Activated CD4-positive, alpha-beta memory T cell treated with anti-CD3 and anti-CD28 coated beads for 36 hours (primary cell): Measurements from ENCODE around the gene NLRP3. TPM values are rescaled to one million over a fixed set of nuclear protein-coding genes. Genes with fewer than 3 reads are reported as not detected.
A peak's percentile ranks its signal among the peaks of the same experiment; 100 is the strongest.

Source experiments
- CTCF ChIA-PET: fragments of 350-600 bp; sonication (Branson Sonifier 250); formaldehyde crosslinking; loops from one replicate; lab custom pipeline; 2021; ENCODE audit warnings: antibody characterized with exemption, inconsistent platforms; lab: Charles Lee
- POLR2A ChIA-PET: fragments of 350-600 bp; sonication (Branson Sonifier 250); formaldehyde crosslinking; loops from one replicate; lab custom pipeline; 2021; ENCODE audit warnings: antibody characterized with exemption; lab: Charles Lee
- DNase-seq: peaks from one replicate; pipeline ENCODE4 v3.0.0-alpha.2; 2020
- H3K27ac Mint-ChIP-seq: one replicate; pipeline ENCODE4 v1.8.0; 2021; ENCODE audit warnings: mixed read lengths
- H3K27me3 Mint-ChIP-seq: one replicate; pipeline ENCODE4 v1.8.0; 2021; ENCODE audit warnings: mixed read lengths
- H3K36me3 Mint-ChIP-seq: one replicate; pipeline ENCODE4 v1.8.0; 2021; ENCODE audit warnings: mixed read lengths
- H3K4me1 Mint-ChIP-seq: one replicate; pipeline ENCODE4 v1.8.0; 2021; ENCODE audit warnings: low read depth, mixed read lengths
- H3K4me3 Mint-ChIP-seq: one replicate; pipeline ENCODE4 v1.8.0; 2021; ENCODE audit warnings: mild to moderate bottlenecking, mixed read lengths
- H3K9me3 Mint-ChIP-seq: one replicate; pipeline ENCODE4 v1.8.0; 2021; ENCODE audit warnings: mixed read lengths
- intact Hi-C: fragments of 100-400 bp; cut with micrococcal nuclease; formaldehyde crosslinking; loops from one replicate; pipeline ENCODE4 v1.15.1; 2023
- total RNA-seq, 2 experiments: library from RNA; stranded (reverse); gene quantifications; one replicate each; pipeline ENCODE4 v1.2.3, GENCODE V29; 2021

Gene NLRP3
- total RNA-seq, 2 experiments from 2014 or later, result 0.97 to 1.5 TPM

DNA sequence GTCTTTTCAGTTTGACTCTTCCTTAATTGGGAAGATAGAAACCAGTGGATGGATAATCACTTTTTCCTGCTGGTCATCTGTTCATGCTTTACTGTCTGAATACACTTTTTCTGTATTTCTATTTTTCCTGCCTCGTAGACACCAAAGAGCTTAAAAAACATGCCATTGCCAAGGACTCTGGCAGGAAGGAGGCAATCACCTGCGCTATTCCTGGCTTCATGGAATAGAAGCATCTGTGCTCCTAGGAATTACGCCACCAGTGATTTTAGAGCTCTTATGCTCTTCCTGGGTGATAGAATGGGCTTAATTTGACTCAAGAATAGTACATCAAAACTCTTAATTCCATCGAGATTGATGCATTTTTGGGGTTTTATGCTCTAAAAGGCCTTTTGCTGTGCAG is 26.2 kb downstream of the NLRP3 start:
- Mint-ChIP-seq H3K9me3 (no peaks in the 10 kb centered on the region), H3K27me3 (no peaks in the 10 kb centered on the region), H3K4me3 (no peak overlapping the region), H3K27ac (no peak overlapping the region), H3K36me3 (peaks cover 25% of the 10 kb centered on the region), H3K4me1 (peaks cover 10% of the 10 kb centered on the region)
- POLR2A ChIA-PET, result no interaction called here
- intact Hi-C loops, result no loop called here
- DNase-seq, result no peak
- CTCF ChIA-PET, result interaction anchor here (0.6 to 1.6 kb wide), 3 partner anchors 52 to 134 kb away, joined by 3 read pairs; no protein-coding TSS in a partner anchor

DNA sequence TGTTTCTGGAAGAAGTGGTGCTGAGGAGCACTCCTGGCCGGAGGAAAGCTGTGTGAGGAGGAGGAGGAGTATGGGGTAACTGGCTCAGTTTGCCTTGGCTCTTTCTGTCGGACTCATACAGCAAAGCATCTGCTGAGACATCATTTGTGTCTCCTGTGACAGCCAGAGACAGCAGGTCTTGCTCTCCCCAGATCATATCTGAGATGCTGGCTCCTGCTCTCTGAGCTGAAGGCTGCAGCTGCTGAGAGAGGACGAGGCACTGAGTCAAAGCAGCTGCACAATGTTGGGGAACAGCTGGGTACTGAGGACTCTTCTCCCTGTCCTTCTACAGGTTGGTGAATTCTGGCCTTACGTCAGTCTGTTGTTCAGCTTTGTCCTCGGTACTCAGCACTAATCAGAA is 27.7 kb downstream of the NLRP3 start:
- ChIA-PET POLR2A (no interaction called here), CTCF (interaction anchor here (1.5 to 1.6 kb wide), 2 partner anchors 53 to 71 kb away, joined by 3 read pairs; no protein-coding TSS in a partner anchor)
- Mint-ChIP-seq H3K4me3 (no peak overlapping the region), H3K9me3 (no peaks in the 10 kb centered on the region), H3K36me3 (peaks cover 27% of the 10 kb centered on the region), H3K27ac (no peak overlapping the region), H3K27me3 (no peaks in the 10 kb centered on the region), H3K4me1 (peaks cover 10% of the 10 kb centered on the region)
- no peak for DNase-seq
- intact Hi-C loops, result no loop called here

DNA sequence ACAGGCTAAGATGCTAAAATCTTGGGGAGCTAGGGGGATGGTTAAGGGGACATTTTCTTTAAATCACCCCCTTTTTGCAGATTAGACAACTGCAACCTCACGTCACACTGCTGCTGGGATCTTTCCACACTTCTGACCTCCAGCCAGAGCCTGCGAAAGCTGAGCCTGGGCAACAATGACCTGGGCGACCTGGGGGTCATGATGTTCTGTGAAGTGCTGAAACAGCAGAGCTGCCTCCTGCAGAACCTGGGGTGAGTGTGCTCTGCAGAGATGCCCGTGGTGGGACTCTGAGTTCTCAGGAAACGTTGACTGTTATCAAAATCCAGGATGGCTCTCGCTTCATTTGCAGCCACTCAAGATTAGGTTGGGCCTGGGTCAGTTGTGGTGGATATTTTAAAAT is 28.6 kb downstream of the NLRP3 start:
- H3K27ac Mint-ChIP-seq, result no peak overlapping the region
- intact Hi-C loops, result no loop called here
- ChIA-PET CTCF (interaction anchor here (1.5 kb wide), 1 partner anchor 72 kb away, joined by 3 read pairs; no protein-coding TSS in a partner anchor), POLR2A (no interaction called here)
- no peaks in the 10 kb centered on the region for H3K9me3 Mint-ChIP-seq
- peaks cover 25% of the 10 kb centered on the region for H3K36me3 Mint-ChIP-seq
- no peak for DNase-seq
- H3K27me3 Mint-ChIP-seq, result no peaks in the 10 kb centered on the region
- no peak overlapping the region for H3K4me3 Mint-ChIP-seq
- H3K4me1 Mint-ChIP-seq, result peaks cover 8% of the 10 kb centered on the region

DNA sequence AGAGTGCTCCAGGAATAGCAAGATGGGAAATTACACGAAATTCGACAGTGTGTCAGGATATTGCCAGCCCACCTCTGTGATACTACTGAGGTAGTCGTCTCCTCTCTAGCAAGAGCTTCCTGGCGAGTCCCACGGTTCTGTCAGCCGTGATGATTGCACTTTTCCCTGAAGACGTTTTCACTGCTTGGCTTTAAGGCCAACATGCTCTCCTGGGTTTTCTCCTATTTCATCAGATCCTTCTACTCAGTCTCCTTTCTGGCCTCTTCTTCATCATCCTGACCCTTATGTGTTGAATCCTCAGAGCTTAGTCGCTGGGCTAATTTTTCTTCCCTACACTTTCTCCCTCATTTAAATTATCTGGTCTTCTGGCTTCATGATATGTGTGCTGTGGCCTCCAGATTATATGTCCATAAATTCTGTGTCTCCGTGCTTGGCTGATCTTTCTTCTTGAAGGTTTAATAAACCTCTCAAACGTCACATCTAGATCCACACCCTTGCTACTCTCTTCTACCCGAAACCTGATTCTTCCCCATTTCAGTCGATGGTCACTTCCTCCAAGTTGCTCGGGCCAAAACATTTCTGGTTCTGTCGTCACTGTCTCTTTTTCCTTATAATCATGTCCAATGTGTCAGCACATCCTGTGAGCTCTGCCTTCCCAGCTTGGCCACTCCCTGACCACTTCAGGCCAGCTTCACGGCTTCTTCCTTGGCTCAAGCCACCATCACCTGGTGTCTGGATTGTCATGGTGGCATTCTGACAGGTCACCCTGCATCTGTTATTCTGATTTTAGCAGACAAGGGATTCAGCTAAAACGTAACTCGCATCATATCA is 29.8 kb downstream of the NLRP3 start:
- ChIA-PET POLR2A (no interaction called here), CTCF (no interaction called here)
- DNase-seq, result no peak
- H3K27me3 Mint-ChIP-seq, result no peaks in the 10 kb centered on the region
- no peaks in the 10 kb centered on the region for H3K9me3 Mint-ChIP-seq
- no peak overlapping the region for H3K4me3 Mint-ChIP-seq
- H3K36me3 Mint-ChIP-seq, result peaks cover 27% of the 10 kb centered on the region
- H3K27ac Mint-ChIP-seq, result no peak overlapping the region
- H3K4me1 Mint-ChIP-seq, result peaks cover under 1% of the 10 kb centered on the region
- intact Hi-C loops, result no loop called here

DNA sequence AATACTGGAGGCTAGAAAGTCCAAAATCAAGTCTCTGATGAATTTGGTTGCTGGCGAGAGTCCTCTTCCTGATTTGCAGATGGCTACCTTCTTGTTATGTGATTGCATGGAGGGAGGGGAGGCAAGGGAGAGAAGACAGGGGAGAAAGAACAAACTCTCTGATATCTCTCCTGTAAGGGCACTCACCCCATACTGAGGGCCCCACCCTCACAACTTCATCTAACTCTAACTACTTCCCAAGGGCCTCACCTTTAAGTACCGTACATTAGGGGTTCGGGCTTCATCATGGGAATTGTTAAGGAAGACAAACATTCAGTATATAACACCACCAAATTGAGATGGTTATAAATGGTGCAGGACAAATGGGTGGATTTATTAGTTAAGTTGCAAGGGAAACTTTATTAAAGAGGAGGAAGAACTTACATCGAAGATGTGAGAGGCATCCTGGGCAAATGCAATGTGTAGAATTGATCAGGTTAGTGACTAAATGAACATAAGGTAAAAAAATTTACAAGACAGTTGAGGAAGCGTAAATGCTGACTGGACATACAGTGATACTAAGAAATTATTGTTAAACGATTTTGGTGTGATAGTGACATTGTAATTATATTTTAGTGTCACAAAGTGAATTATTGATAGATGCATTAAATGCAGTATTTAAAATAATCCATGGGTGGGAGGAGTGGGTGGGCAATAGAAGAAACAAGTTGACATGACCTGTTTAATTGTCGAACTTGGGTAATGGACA is 31.4 kb downstream of the NLRP3 start:
- CTCF ChIA-PET, result no interaction called here
- Mint-ChIP-seq H3K4me3 (no peak overlapping the region), H3K9me3 (no peaks in the 10 kb centered on the region), H3K27ac (no peak overlapping the region), H3K4me1 (no peaks in the 10 kb centered on the region), H3K36me3 (peaks cover 27% of the 10 kb centered on the region), H3K27me3 (no peaks in the 10 kb centered on the region)
- POLR2A ChIA-PET, result interaction anchor here (0.6 kb wide), 1 partner anchor 26 kb away, joined by 3 read pairs; no protein-coding TSS in a partner anchor
- DNase-seq, result no peak
- intact Hi-C loops, result no loop called here

DNA sequence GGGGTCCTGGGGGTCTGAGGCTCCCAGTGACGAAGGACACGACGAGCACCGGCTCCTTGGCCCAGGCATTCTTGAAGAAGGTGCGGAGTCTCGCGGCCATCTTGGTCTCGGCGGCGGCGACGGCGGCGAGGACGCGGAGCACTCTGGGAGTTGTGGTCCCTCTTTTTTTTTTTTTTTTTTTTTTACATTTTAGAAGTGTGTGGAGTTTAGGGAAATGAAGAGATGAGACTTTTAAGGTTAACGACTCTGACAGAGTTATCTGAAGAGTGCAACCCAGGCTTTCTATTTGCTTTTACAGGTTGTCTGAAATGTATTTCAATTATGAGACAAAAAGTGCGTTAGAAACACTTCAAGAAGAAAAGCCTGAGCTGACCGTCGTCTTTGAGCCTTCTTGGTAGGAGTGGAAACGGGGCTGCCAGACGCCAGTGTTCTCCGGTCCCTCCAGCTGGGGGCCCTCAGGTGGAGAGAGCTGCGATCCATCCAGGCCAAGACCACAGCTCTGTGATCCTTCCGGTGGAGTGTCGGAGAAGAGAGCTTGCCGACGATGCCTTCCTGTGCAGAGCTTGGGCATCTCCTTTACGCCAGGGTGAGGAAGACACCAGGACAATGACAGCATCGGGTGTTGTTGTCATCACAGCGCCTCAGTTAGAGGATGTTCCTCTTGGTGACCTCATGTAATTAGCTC is 32.3 kb downstream of the NLRP3 start:
- H3K27me3 Mint-ChIP-seq, result no peaks in the 10 kb centered on the region
- H3K9me3 Mint-ChIP-seq, result no peaks in the 10 kb centered on the region
- H3K36me3 Mint-ChIP-seq, result peaks cover 27% of the 10 kb centered on the region
- H3K27ac Mint-ChIP-seq, result no peak overlapping the region
- intact Hi-C loops, result no loop called here
- H3K4me1 Mint-ChIP-seq, result peaks cover 2% of the 10 kb centered on the region
- ChIA-PET POLR2A (no interaction called here), CTCF (interaction anchor here (1.0 to 1.3 kb wide), 2 partner anchors 59 to 74 kb away, joined by 3 to 6 read pairs; no protein-coding TSS in a partner anchor)
- DNase-seq, result peak; percentile 49
- peak overlapping the region; percentile 49 for H3K4me3 Mint-ChIP-seq

DNA sequence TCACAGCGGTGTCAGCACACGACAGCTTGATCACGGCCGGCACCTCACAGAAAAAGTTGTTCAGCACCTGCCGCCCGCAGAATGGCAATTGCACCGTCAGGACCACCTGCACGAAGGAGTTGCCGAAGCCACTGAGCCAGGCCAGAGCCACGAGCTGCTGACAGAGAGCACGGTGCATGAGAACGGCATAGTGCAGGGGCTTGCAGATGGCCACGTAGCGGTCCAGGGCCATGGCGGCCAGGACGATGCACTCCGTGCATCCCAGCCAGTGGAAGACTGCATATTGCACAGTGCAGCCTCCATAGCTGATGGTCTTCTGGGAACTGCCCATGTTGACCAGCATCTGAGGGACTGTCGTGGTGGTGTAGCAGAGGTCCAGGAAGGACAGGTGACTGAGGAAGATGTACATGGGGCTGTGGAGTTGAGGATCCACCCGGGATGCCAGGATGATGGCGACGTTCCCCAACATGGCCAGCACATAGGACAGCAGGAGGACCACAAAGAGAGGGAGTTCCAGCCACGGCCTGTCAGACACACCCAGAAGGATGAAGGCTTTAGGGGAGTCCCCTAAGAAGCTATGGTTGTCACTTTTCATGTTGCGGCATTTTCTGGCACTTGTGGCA is 35.5 kb downstream of the NLRP3 start:
- Mint-ChIP-seq H3K36me3 (peaks cover 14% of the 10 kb centered on the region), H3K4me1 (peaks cover 4% of the 10 kb centered on the region), H3K27me3 (peaks cover 4% of the 10 kb centered on the region), H3K9me3 (no peaks in the 10 kb centered on the region), H3K4me3 (no peak overlapping the region), H3K27ac (no peak overlapping the region)
- ChIA-PET CTCF (interaction anchor here (1.4 kb wide), 1 partner anchor 79 kb away, joined by 4 read pairs; no protein-coding TSS in a partner anchor), POLR2A (no interaction called here)
- DNase-seq, result no peak
- intact Hi-C loops, result no loop called here

DNA sequence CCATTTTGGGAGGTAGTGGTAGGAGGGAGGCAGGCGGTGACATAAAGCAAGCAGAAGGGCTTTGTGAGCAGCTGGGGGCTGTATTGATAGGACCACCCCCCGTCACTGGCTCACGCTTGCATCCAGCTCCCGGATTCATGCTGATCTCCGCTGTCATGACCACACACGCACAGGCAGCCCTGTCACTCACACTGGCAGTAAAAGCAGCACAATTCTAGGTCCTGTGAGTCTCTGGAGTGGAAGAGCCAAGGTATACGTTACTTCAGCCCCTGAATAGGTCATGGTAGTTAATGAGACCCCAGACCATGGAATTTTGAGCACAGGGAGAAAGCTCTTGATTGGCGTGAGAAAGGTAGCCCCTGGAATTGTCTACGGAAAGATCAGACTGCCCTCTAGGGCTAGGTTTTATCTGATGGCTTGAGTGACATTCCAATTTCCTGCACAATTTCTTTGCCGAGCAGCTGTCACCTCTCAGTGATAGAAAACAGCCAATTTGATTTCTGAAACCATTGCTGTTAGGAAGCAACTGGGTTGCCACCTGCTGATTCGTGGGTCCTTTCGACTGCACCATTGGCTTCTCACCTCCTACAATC is 36.6 kb downstream of the NLRP3 start:
- H3K4me1 Mint-ChIP-seq, result peaks cover 11% of the 10 kb centered on the region
- peaks cover 6% of the 10 kb centered on the region for H3K36me3 Mint-ChIP-seq
- peaks cover 9% of the 10 kb centered on the region for H3K27me3 Mint-ChIP-seq
- no peak overlapping the region for H3K4me3 Mint-ChIP-seq
- DNase-seq, result no peak
- intact Hi-C loops, result no loop called here
- POLR2A ChIA-PET, result no interaction called here
- no peak overlapping the region for H3K27ac Mint-ChIP-seq
- CTCF ChIA-PET, result interaction anchor here (1.4 kb wide), 1 partner anchor 80 kb away, joined by 4 read pairs; no protein-coding TSS in a partner anchor
- H3K9me3 Mint-ChIP-seq, result no peaks in the 10 kb centered on the region

DNA sequence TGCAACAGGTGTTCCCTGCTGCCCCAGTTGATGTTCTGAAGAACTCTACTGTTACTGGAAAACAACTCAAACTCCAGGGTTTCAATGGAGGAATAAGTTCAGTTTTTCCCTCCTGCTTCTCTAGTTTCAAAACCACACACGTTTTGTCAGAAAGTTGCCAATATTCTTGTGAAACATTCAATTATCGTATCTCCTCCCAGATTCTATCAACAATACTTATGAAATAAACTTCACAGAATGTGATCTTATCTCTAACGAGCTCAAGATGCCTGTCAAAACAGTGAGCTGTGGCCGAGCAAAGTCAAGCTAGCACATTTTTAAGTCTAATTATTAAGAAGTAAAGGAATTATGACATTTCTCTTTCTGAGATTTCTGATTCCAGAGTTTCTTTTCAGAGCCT is 37.3 kb downstream of the NLRP3 start:
- H3K4me1 Mint-ChIP-seq, result peaks cover 13% of the 10 kb centered on the region
- peaks cover 6% of the 10 kb centered on the region for H3K36me3 Mint-ChIP-seq
- DNase-seq, result no peak
- POLR2A ChIA-PET, result no interaction called here
- no peaks in the 10 kb centered on the region for H3K9me3 Mint-ChIP-seq
- intact Hi-C loops, result no loop called here
- CTCF ChIA-PET, result no interaction called here
- peaks cover 9% of the 10 kb centered on the region for H3K27me3 Mint-ChIP-seq
- H3K4me3 Mint-ChIP-seq, result no peak overlapping the region
- H3K27ac Mint-ChIP-seq, result no peak overlapping the region

DNA sequence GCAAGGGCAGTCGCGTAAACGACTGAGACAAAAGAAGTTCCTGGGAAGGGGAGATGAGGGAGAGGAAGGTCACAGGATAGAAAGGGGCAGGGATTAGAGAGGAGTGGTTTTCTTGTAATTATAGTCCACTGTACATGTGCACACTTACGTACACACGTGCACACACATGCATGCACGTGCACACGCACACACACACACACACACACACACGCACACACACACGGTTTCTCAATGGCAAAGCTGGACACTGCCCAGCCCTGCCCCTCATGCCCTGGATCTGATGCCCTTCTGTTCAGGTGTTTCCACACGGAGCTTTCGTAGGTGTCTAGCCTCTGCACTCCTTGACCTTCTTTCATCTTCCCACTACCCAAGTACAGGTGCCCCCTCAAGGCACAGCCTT is 38.0 kb downstream of the NLRP3 start:
- peaks cover 9% of the 10 kb centered on the region for H3K27me3 Mint-ChIP-seq
- H3K27ac Mint-ChIP-seq, result no peak overlapping the region
- ChIA-PET POLR2A (no interaction called here), CTCF (no interaction called here)
- peaks cover 13% of the 10 kb centered on the region for H3K4me1 Mint-ChIP-seq
- H3K4me3 Mint-ChIP-seq, result no peak overlapping the region
- intact Hi-C loops, result no loop called here
- no peaks in the 10 kb centered on the region for H3K9me3 Mint-ChIP-seq
- peaks cover 2% of the 10 kb centered on the region for H3K36me3 Mint-ChIP-seq
- no peak for DNase-seq

DNA sequence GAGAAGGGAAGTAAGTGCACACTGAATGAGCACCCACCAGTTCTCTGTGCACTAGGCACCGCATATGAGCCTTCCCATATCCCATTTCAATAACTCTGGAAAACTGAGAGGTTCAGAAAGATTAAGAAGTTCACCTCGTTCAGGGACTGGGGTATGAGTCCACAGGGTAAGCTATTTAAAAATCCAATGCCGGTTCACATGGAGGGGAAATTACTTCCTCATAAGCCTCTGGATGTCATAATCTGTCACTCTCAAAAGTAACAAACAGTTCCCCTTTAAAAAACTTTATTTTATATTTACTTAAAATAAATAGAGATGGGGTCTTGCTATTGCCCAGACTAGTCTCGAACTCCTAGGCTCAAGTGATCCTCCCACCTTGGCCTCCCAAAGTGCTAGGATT is 40.0 kb downstream of the NLRP3 start:
- Mint-ChIP-seq H3K27ac (no peak overlapping the region), H3K9me3 (no peaks in the 10 kb centered on the region), H3K4me1 (peaks cover 13% of the 10 kb centered on the region), H3K27me3 (peaks cover 14% of the 10 kb centered on the region), H3K36me3 (no peaks in the 10 kb centered on the region), H3K4me3 (no peak overlapping the region)
- POLR2A ChIA-PET, result no interaction called here
- CTCF ChIA-PET, result no interaction called here
- no peak for DNase-seq
- intact Hi-C loops, result loop anchor here (5.0 kb wide), 1 partner anchor 44 kb away; no protein-coding TSS in a partner anchor
